Liver (tissue), 3 donors: ENCODE data around the gene IL17B.

Experiments used
- ATF3 ChIP-seq: IDR thresholded peaks from 2 replicates; pipeline ENCODE4 v1.6.1; 2016; ENCODE audit warnings: antibody characterized with exemption
- CTCF ChIP-seq: fragments of 150-350 bp; IDR thresholded peaks from 2 replicates; pipeline ENCODE4 v1.5.1; 2017; ENCODE audit warnings: improper control_type of control experiment, low read depth, low read length; ENCODE audit not compliant: missing input control
- FOXA1 ChIP-seq: IDR thresholded peaks from 2 replicates; pipeline ENCODE4 v1.6.1; 2016; ENCODE audit warnings: antibody characterized with exemption
- JUND ChIP-seq, 2 donors: IDR thresholded peaks; 2 replicates each; pipeline ENCODE4 v1.6.1; 2016; ENCODE audit warnings: antibody characterized with exemption in 2 of 2
- MAX ChIP-seq: IDR thresholded peaks from 2 replicates; pipeline ENCODE4 v1.6.1; 2016; ENCODE audit warnings: antibody characterized with exemption
- NR2F2 ChIP-seq: IDR thresholded peaks from 2 replicates; pipeline ENCODE4 v1.6.1; 2016; ENCODE audit warnings: antibody characterized with exemption
- RAD21 ChIP-seq, 2 donors: IDR thresholded peaks; 2 replicates each; pipeline ENCODE4 v1.6.1; 2016; ENCODE audit warnings: antibody characterized with exemption in 2 of 2, mild to moderate bottlenecking in 2 of 2
- RXRA ChIP-seq, 2 donors: IDR thresholded peaks; 2 replicates each; pipeline ENCODE4 v1.6.1; 2017 to 2018; ENCODE audit warnings: antibody characterized with exemption in 2 of 2, mild to moderate bottlenecking in 1 of 2
- YY1 ChIP-seq: IDR thresholded peaks from 2 replicates; pipeline ENCODE4 v1.6.1; 2016; ENCODE audit warnings: antibody characterized with exemption, mild to moderate bottlenecking
- donor health status: healthy.
- donor health status: healthy.

GRCh38 chr5:149421834-149422233, 42.7 kb upstream of the IL17B start:
- TF ChIP-seq CTCF (no peak), ATF3 (no peak), MAX (no peak), FOXA1 (no peak), YY1 (no peak), NR2F2 (no peak), RAD21 (IDR thresholded peaks at IDR 0.05) (no peak), RXRA (IDR thresholded peaks at IDR 0.05) (no peak), JUND (IDR thresholded peaks at IDR 0.05) (no peak)
